SJSA1 (cell line): ENCODE data around the gene SLC2A10. TPM values are rescaled to one million over a fixed set of nuclear protein-coding genes. Genes with fewer than 3 reads are reported as not detected.
A peak's percentile ranks its signal among the peaks of the same experiment; 100 is the strongest.

Source experiments
- DNase-seq, 2 experiments: peaks; one replicate each; pipeline ENCODE4 v3.0.0-alpha.2; 2015 to 2020; ENCODE audit warnings: low spot score in 2 of 2, low read depth in 1 of 2
- H3K27ac ChIP-seq: fragments of 250-450 bp; sonication (Bioruptor Pico); 2 replicates; pipeline ENCODE4 v1.5.1; 2020; ENCODE audit warnings: mild to moderate bottlenecking, moderate library complexity
- H3K27me3 ChIP-seq: fragments of 250-450 bp; sonication (Bioruptor Pico); replicated peaks from 2 replicates; pipeline ENCODE4 v1.5.1; 2020; ENCODE audit warnings: mild to moderate bottlenecking, moderate library complexity
- H3K36me3 ChIP-seq: fragments of 250-450 bp; sonication (Bioruptor Pico); 2 replicates; pipeline ENCODE4 v1.5.1; 2020; ENCODE audit warnings: mild to moderate bottlenecking
- H3K4me1 ChIP-seq: fragments of 250-450 bp; sonication (Bioruptor Pico); replicated peaks from 2 replicates; pipeline ENCODE4 v1.6.1; 2021; ENCODE audit warnings: mild to moderate bottlenecking
- H3K4me3 ChIP-seq: fragments of 250-450 bp; sonication (Bioruptor Pico); 2 replicates; pipeline ENCODE4 v1.5.1; 2020; ENCODE audit warnings: mild to moderate bottlenecking
- H3K9me3 ChIP-seq: fragments of 250-450 bp; sonication (Bioruptor Pico); replicated peaks from 2 replicates; pipeline ENCODE4 v1.5.1; 2020; ENCODE audit warnings: mild to moderate bottlenecking
- total RNA-seq: library from RNA; depleted of rRNA; stranded (reverse); fragments of >200 nt; shearing (Covaris generic); gene quantifications from 2 replicates; pipeline ENCODE4 v1.2.3, GENCODE V29; 2014

SLC2A10 gene
- total RNA-seq, 1 experiment from 2014 or later: 18.5 TPM

DNA sequence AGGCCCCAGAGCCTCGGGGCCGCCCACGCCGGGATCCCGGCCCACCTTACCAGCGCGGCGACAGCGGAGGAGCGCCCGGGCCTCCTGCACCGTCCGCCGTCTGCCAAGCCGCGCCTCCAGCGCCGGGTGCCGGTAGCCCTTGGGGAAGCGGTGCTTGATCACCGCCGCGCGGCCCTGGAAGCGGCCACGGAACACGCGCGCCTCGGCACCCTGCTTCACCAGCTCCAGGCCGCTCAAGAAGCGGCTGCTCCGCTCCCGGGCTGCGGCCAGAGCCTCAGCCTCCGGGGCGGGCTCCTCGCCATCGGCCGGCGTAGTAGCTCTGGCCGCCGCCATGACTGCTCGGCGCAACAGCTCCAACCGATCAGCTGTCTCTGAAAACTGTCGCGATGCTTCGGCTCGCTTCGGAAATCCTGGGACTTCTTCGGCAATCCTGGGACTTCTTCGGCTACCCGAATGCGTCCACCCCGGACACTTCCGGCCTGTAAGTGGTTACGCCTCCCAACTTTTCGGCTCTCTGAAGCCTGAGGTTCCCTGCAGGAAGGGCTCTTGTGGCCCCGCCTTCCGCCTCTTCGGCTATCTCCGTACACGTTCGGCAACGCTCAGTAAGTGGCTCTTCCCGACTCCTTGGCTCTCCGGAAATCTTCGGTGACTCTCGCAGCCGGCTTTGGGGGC lies 20.2 kb upstream of the SLC2A10 start, which contains the start of gene TP53RK:
TSS of gene TP53RK (minus strand) at position 363 of the 672 bp plus-strand sequence. CDS start at position 333, 30 bp downstream.
- peak within 1 kb of the TSS; percentile 85 for H3K4me3 ChIP-seq
- H3K27ac ChIP-seq: peak within 1 kb of the TSS; percentile 79
- no peaks in the 10 kb centered on the region for H3K9me3 ChIP-seq
- H3K4me1 ChIP-seq: peaks cover 10% of the 10 kb centered on the region
- DNase-seq: peak; percentile 99 to 100
- no peaks in the 10 kb centered on the region for H3K27me3 ChIP-seq
- peaks cover 22% of the 10 kb centered on the region for H3K36me3 ChIP-seq

DNA sequence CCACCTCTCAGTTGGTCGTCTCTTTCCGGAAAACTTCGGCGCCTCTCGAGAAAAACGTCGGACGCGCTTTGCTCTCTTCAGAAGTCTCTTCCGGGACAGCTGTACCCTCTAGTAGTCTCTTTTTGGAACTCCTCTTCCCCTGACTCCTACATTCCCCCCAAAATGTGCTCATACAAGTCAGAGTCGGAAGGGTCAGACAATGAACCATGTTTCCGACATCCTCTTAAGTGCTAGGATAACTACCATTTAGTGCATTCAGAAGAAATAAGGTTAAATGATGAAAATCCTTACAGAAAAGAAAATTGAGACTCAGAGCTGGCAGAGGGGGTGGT lies 19.7 kb upstream of the SLC2A10 start:
- no peak for DNase-seq
- Histone ChIP-seq H3K4me3 (peak overlapping the region; percentile 85), H3K9me3 (no peaks in the 10 kb centered on the region), H3K36me3 (peaks cover 20% of the 10 kb centered on the region), H3K27ac (peak overlapping the region; percentile 38), H3K27me3 (no peaks in the 10 kb centered on the region), H3K4me1 (peaks cover 10% of the 10 kb centered on the region)

DNA sequence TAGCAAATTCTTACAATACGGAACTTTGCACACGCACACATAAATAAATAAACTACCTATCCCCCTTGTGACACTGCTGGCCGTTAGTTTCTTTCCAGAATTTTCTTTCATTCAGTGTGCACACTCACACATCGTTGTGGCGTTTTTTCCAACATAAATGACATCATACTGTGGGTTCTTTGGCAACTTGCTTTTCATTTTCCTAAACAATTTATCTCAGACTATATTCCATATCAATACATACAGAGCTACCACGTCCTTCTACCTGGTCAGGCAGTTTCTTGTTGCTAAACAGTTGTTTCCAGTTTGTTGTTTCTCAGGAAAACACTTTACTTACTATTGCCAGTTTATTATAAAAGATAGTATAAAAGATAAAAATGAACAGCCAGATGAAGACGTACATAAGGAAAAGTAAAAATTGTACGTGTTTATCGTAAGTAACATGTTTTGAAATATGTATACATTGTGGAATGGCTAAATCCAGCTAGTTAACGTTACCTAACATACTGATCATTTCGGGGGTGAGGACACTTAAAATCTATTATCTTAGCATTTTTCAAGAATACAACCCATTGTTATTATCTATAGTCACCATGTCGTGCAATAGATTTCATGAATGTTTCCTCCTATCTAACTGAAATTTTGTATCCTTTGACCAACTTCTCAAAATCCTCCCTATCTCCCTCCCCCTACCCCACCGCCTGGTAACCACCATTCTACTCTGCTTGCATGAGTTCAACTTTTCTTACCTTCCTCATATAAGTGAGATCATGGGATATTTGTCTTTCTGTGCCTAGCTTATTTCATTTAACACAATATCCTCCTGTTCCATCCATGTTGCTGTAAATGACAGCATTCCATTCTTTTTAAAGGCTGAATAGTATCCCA lies 19.0 kb upstream of the SLC2A10 start:
- DNase-seq: peak in 1 of 2 experiments; percentile 18
- H3K27ac ChIP-seq: no peak overlapping the region

GRCh38 chr20:46691196-46691595 lies 18.3 kb upstream of the SLC2A10 start:
- no peaks in the 10 kb centered on the region for H3K27me3 ChIP-seq

More for the DNA sequence above, 19.0 kb upstream of the SLC2A10 start:
- Histone ChIP-seq H3K36me3 (peaks cover 14% of the 10 kb centered on the region), H3K4me3 (peak overlapping the region; percentile 85), H3K27me3 (no peaks in the 10 kb centered on the region), H3K9me3 (no peaks in the 10 kb centered on the region), H3K4me1 (peaks cover 10% of the 10 kb centered on the region)

GRCh38 chr20:46694484-46694883 lies 15.0 kb upstream of the SLC2A10 start:
- H3K4me3 ChIP-seq: no peak overlapping the region
- DNase-seq: no peak

More at GRCh38 chr20:46691196-46691595, 18.3 kb upstream of the SLC2A10 start:
- no peak overlapping the region for H3K27ac ChIP-seq
- H3K4me1 ChIP-seq: peaks cover 10% of the 10 kb centered on the region
- H3K4me3 ChIP-seq: no peak overlapping the region
- DNase-seq: no peak
- peaks cover 8% of the 10 kb centered on the region for H3K36me3 ChIP-seq
- no peaks in the 10 kb centered on the region for H3K9me3 ChIP-seq

DNA sequence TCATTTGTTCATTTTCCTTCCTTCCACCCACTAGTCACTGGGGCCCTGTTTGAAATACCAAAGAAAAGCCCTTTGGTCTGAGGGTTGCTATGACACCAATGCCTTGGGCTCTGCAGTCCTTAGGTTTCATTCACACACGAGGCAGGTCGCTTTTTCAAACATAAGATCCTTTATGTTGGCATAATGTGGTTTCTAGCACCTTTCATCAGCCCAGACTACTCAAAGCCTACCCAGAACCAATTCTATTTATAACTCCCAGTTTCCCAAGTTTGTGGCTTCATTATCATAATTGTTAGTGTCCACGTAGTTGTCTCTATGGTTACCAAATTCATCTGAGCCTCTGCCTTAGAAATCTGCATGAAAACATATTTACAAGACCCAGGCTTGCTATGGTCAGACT lies 13.6 kb upstream of the SLC2A10 start:
- Histone ChIP-seq H3K36me3 (no peaks in the 10 kb centered on the region), H3K27ac (no peak overlapping the region)
- no peak for DNase-seq

More at GRCh38 chr20:46694484-46694883, 15.0 kb upstream of the SLC2A10 start:
- peaks cover 4% of the 10 kb centered on the region for H3K4me1 ChIP-seq
- H3K27me3 ChIP-seq: no peaks in the 10 kb centered on the region
- no peaks in the 10 kb centered on the region for H3K36me3 ChIP-seq
- H3K27ac ChIP-seq: no peak overlapping the region
- no peaks in the 10 kb centered on the region for H3K9me3 ChIP-seq

GRCh38 chr20:46696791-46697279 lies 12.6 kb upstream of the SLC2A10 start:
- Histone ChIP-seq H3K27me3 (no peaks in the 10 kb centered on the region), H3K27ac (no peak overlapping the region), H3K9me3 (no peaks in the 10 kb centered on the region), H3K4me3 (no peak overlapping the region), H3K4me1 (no peaks in the 10 kb centered on the region), H3K36me3 (no peaks in the 10 kb centered on the region)
- DNase-seq: no peak

More for the DNA sequence above, 13.6 kb upstream of the SLC2A10 start:
- Histone ChIP-seq H3K4me3 (no peak overlapping the region), H3K27me3 (no peaks in the 10 kb centered on the region), H3K9me3 (no peaks in the 10 kb centered on the region), H3K4me1 (no peaks in the 10 kb centered on the region)

DNA sequence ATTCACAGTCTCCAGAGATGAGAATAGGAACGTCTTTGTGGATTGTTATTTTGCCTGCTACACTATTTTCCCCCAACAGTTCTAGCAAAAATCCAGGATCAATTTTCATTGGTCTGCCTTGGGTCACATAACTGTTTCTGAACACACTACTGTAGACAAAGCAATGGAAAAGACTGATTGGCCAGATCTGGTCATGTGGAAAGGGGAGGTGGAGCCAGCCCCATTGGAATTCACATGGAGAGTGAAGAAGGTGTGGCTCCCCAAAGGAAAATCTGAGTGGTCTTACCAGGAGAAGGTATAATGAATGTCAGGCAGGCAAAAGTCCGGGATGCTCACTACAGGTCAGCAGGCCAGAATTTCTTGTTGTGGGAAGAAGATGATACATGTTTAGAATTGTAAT lies 10.7 kb upstream of the SLC2A10 start:
- no peak overlapping the region for H3K4me3 ChIP-seq
- no peaks in the 10 kb centered on the region for H3K36me3 ChIP-seq
- H3K9me3 ChIP-seq: no peaks in the 10 kb centered on the region
- DNase-seq: no peak
- H3K4me1 ChIP-seq: no peaks in the 10 kb centered on the region
- no peaks in the 10 kb centered on the region for H3K27me3 ChIP-seq
- no peak overlapping the region for H3K27ac ChIP-seq

GRCh38 chr20:46699651-46700359 lies 9.6 kb upstream of the SLC2A10 start:
- Histone ChIP-seq H3K36me3 (no peaks in the 10 kb centered on the region), H3K9me3 (no peaks in the 10 kb centered on the region), H3K27me3 (no peaks in the 10 kb centered on the region), H3K27ac (no peak overlapping the region), H3K4me3 (no peak overlapping the region), H3K4me1 (no peaks in the 10 kb centered on the region)
- peak in 1 of 2 experiments; percentile 30 for DNase-seq

DNA sequence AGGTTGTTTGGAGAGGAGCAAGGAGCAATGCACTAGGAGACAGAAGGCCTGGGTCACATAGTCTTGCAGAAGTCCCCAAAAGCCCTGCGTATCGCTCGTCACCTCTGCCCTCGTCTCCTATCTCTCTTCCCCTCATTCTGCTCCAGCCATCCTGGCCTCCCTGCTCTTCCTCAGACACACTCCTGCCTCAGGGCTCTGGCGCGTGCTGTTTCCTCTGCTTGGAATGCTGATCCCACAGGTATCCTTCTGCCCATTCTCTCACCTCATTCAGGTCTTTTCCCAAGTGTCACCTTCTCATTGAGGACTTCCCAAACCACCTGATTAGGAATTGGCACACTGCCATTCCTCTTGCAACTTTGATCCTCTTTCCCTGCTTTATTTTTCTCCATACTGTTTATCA lies 9.0 kb upstream of the SLC2A10 start:
- DNase-seq: no peak
- no peaks in the 10 kb centered on the region for H3K9me3 ChIP-seq
- no peaks in the 10 kb centered on the region for H3K27me3 ChIP-seq
- no peaks in the 10 kb centered on the region for H3K4me1 ChIP-seq
- no peak overlapping the region for H3K4me3 ChIP-seq
- no peaks in the 10 kb centered on the region for H3K36me3 ChIP-seq
- H3K27ac ChIP-seq: no peak overlapping the region

- Histone ChIP-seq H3K27ac (no peak overlapping the region), H3K36me3 (no peaks in the 10 kb centered on the region), H3K4me3 (no peak overlapping the region), H3K9me3 (no peaks in the 10 kb centered on the region), H3K4me1 (no peaks in the 10 kb centered on the region), H3K27me3 (no peaks in the 10 kb centered on the region)
- no peak for DNase-seq
Observed at GRCh38 chr20:46701057-46701456, 8.4 kb upstream of the SLC2A10 start.

GRCh38 chr20:46701556-46701955 lies 7.9 kb upstream of the SLC2A10 start:
- no peaks in the 10 kb centered on the region for H3K27me3 ChIP-seq
- no peaks in the 10 kb centered on the region for H3K36me3 ChIP-seq
- H3K27ac ChIP-seq: no peak overlapping the region
- H3K9me3 ChIP-seq: no peaks in the 10 kb centered on the region; the same call in 1 of the 2 replicates
- H3K4me1 ChIP-seq: no peaks in the 10 kb centered on the region
- H3K4me3 ChIP-seq: no peak overlapping the region
- DNase-seq: no peak

- no peaks in the 10 kb centered on the region for H3K4me1 ChIP-seq
- DNase-seq: no peak
- H3K27me3 ChIP-seq: no peaks in the 10 kb centered on the region
- no peaks in the 10 kb centered on the region for H3K36me3 ChIP-seq
- H3K4me3 ChIP-seq: no peak overlapping the region
- H3K27ac ChIP-seq: no peak overlapping the region
- H3K9me3 ChIP-seq: no peaks in the 10 kb centered on the region; the same call in 1 of the 2 replicates
Observed at GRCh38 chr20:46701986-46702385, 7.5 kb upstream of the SLC2A10 start.
